Ovary (tissue), 3 donors: ENCODE data around the gene BZW1.

Experiments used
- CTCF ChIP-seq, 3 donors: fragments of 450-650 bp in 2 of 3; fragments of 200-600 bp in 1 of 3; IDR thresholded peaks; one replicate each; pipeline versions ENCODE4 v1.5.1 to v1.8.0; 2016 to 2022; ENCODE audit warnings: antibody characterized with exemption in 3 of 3, mild to moderate bottlenecking in 1 of 3
- EP300 ChIP-seq: sonication (generic); formaldehyde crosslinking; IDR thresholded peaks from one replicate; pipeline ENCODE4 v1.6.1; 2017; ENCODE audit warnings: antibody characterized with exemption
- donor health status: DM: no; HTN: no; CAD: no.

DNA sequence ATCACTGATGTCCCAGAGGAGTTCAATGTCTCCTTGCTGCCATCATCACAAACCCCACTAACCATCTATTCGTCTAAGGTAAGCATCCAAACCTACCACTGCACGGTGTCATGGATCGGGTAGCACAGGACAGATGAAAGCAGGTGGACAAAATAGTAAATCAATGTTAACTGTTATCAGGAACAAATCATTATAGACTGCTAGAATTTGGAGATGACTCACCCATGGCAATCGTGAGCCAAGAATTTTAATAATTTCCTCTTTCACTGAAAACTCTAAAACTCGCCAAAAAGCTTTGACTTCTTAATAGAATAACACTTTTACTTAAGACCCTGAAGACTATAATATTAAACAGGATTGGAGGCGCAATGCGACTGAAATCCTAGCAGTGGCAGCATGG, 33.7 kb upstream of the BZW1 start:
- no peak for TF ChIP-seq CTCF (IDR thresholded peaks at IDR 0.05)
- TF ChIP-seq EP300, result no peak
